WTC11 (cell line): ENCODE data around the gene GTF3C1. TPM values are rescaled to one million over a fixed set of nuclear protein-coding genes. Genes with fewer than 3 reads are reported as not detected.

ENCODE experiments used
- ATAC-seq: fragments of 200-7000 bp; cut with Tn5 transposase; 2 replicates; pipeline ENCODE4 v1.10.0; 2021; ENCODE audit warnings: mild to moderate bottlenecking, moderate library complexity
- CTCF ChIA-PET: fragments of 300-600 bp; sonication (Branson Sonifier 250); formaldehyde crosslinking; loops from one replicate; lab custom pipeline; 2021; ENCODE audit warnings: antibody characterized with exemption; lab: Charles Lee
- POLR2A ChIA-PET: fragments of 350-600 bp; sonication (Branson Sonifier 250); formaldehyde crosslinking; loops from one replicate; lab custom pipeline; 2021; ENCODE audit warnings: antibody characterized with exemption; lab: Charles Lee
- DNase-seq: peaks from one replicate; pipeline ENCODE4 v3.0.0; 2021; ENCODE audit warnings: low spot score
- H3K27ac Mint-ChIP-seq: 2 replicates; pipeline ENCODE4 v1.8.0; 2021; ENCODE audit warnings: mixed read lengths
- H3K27me3 Mint-ChIP-seq: 2 replicates; pipeline ENCODE4 v1.8.0; 2021; ENCODE audit warnings: low read depth, mild to moderate bottlenecking, moderate library complexity, mixed read lengths
- H3K36me3 Mint-ChIP-seq: 2 replicates; pipeline ENCODE4 v1.8.0; 2021; ENCODE audit warnings: mixed read lengths
- H3K4me1 Mint-ChIP-seq: 2 replicates; pipeline ENCODE4 v1.8.0; 2022; ENCODE audit warnings: mixed read lengths
- H3K4me3 Mint-ChIP-seq: 2 replicates; pipeline ENCODE4 v1.8.0; 2021; ENCODE audit warnings: mild to moderate bottlenecking, moderate library complexity, mixed read lengths
- H3K9me3 Mint-ChIP-seq: 2 replicates; pipeline ENCODE4 v1.8.0; 2021; ENCODE audit warnings: mixed read lengths
- CREM ChIP-seq: sonication (generic); formaldehyde crosslinking; IDR thresholded peaks from 2 replicates; pipeline ENCODE4 v1.8.1; 2022; ENCODE audit warnings: mild to moderate bottlenecking, missing genetic modification reagents, moderate library complexity
- ETV6 ChIP-seq: sonication (generic); formaldehyde crosslinking; IDR thresholded peaks from 2 replicates; pipeline ENCODE4 v1.8.1; 2022; ENCODE audit warnings: mild to moderate bottlenecking, missing genetic modification reagents
- FOXP1 ChIP-seq: sonication (generic); formaldehyde crosslinking; IDR thresholded peaks from 2 replicates; pipeline ENCODE4 v1.8.0; 2022; ENCODE audit warnings: missing genetic modification reagents, mild to moderate bottlenecking, moderate library complexity, borderline replicate concordance
- GABPB1 ChIP-seq: sonication (generic); formaldehyde crosslinking; IDR thresholded peaks from 2 replicates; pipeline ENCODE4 v1.8.1; 2023; ENCODE audit warnings: mild to moderate bottlenecking, missing genetic modification reagents
- HMGXB4 ChIP-seq: sonication (generic); formaldehyde crosslinking; IDR thresholded peaks from 2 replicates; pipeline ENCODE4 v1.8.1; 2023; ENCODE audit warnings: mild to moderate bottlenecking, moderate library complexity, missing genetic modification reagents
- IRF2 ChIP-seq: sonication (generic); formaldehyde crosslinking; IDR thresholded peaks from 2 replicates; pipeline ENCODE4 v1.8.0; 2022; ENCODE audit warnings: low read depth, missing genetic modification reagents, borderline replicate concordance
- JAZF1 ChIP-seq: fragments of 250-450 bp; sonication (Bioruptor Pico); IDR thresholded peaks from 2 replicates; pipeline ENCODE4 v1.9.0; 2021; ENCODE audit warnings: moderate library complexity, mild to moderate bottlenecking, inconsistent platforms
- NFE2L1 ChIP-seq: sonication (generic); formaldehyde crosslinking; IDR thresholded peaks from 2 replicates; pipeline ENCODE4 v1.8.1; 2023; ENCODE audit warnings: missing genetic modification reagents
- RORB ChIP-seq: fragments of 250-450 bp; sonication (Bioruptor Pico); IDR thresholded peaks from 2 replicates; pipeline ENCODE4 v1.9.0; 2021; ENCODE audit warnings: mild to moderate bottlenecking
- TCF7 ChIP-seq: sonication (generic); formaldehyde crosslinking; IDR thresholded peaks from 2 replicates; pipeline ENCODE4 v1.8.0; 2022; ENCODE audit warnings: mild to moderate bottlenecking, low read depth, missing genetic modification reagents, moderate library complexity
- ZNF121 ChIP-seq: sonication (generic); formaldehyde crosslinking; IDR thresholded peaks from 2 replicates; pipeline ENCODE4 v1.8.0; 2023; ENCODE audit warnings: missing genetic modification reagents
- ZNF138 ChIP-seq: sonication (generic); formaldehyde crosslinking; conservative IDR thresholded peaks from 2 replicates; pipeline ENCODE4 v1.8.1; 2022; ENCODE audit warnings: mild to moderate bottlenecking, moderate library complexity, missing genetic modification reagents
- ZNF232 ChIP-seq: sonication (generic); formaldehyde crosslinking; IDR thresholded peaks from 2 replicates; pipeline ENCODE4 v1.8.0; 2022; ENCODE audit warnings: mild to moderate bottlenecking, missing genetic modification reagents
- ZNF396 ChIP-seq: fragments of 250-450 bp; sonication (Bioruptor Pico); IDR thresholded peaks from 2 replicates; pipeline ENCODE4 v1.8.0; 2021; ENCODE audit warnings: mild to moderate bottlenecking, moderate library complexity, borderline replicate concordance
- ZNF671 ChIP-seq: fragments of 250-450 bp; sonication (Bioruptor Pico); IDR thresholded peaks from 2 replicates; pipeline ENCODE4 v1.8.0; 2021; ENCODE audit warnings: mild to moderate bottlenecking
- total RNA-seq: library from RNA; stranded (reverse); gene quantifications from 3 replicates; pipeline ENCODE4 v1.2.3, GENCODE V29; 2021
- TF ChIP-seq, protein P1 (sequence below): sonication (generic); formaldehyde crosslinking; IDR thresholded peaks from 2 replicates; pipeline ENCODE4 v1.8.1; 2023; ENCODE audit warnings: mild to moderate bottlenecking, missing genetic modification reagents, borderline replicate concordance
- TF ChIP-seq, protein P2 (sequence below): sonication (generic); formaldehyde crosslinking; IDR thresholded peaks from 2 replicates; pipeline ENCODE4 v1.8.0; 2023; ENCODE audit warnings: missing genetic modification reagents
- TF ChIP-seq, protein P3 (sequence below): sonication (generic); formaldehyde crosslinking; IDR thresholded peaks from 2 replicates; pipeline ENCODE4 v1.8.1; 2023; ENCODE audit warnings: mild to moderate bottlenecking, missing genetic modification reagents, moderate library complexity
- TF ChIP-seq, protein P4 (sequence below): sonication (generic); formaldehyde crosslinking; IDR thresholded peaks from 2 replicates; pipeline ENCODE4 v1.8.0; 2022; ENCODE audit warnings: mild to moderate bottlenecking, missing genetic modification reagents
- TF ChIP-seq, protein P5 (sequence below): sonication (generic); formaldehyde crosslinking; IDR thresholded peaks from 2 replicates; pipeline ENCODE4 v1.8.0; 2022; ENCODE audit warnings: mild to moderate bottlenecking, missing genetic modification reagents

GTF3C1 gene
- total RNA-seq, 1 experiment from 2014 or later, result 146 TPM

DNA sequence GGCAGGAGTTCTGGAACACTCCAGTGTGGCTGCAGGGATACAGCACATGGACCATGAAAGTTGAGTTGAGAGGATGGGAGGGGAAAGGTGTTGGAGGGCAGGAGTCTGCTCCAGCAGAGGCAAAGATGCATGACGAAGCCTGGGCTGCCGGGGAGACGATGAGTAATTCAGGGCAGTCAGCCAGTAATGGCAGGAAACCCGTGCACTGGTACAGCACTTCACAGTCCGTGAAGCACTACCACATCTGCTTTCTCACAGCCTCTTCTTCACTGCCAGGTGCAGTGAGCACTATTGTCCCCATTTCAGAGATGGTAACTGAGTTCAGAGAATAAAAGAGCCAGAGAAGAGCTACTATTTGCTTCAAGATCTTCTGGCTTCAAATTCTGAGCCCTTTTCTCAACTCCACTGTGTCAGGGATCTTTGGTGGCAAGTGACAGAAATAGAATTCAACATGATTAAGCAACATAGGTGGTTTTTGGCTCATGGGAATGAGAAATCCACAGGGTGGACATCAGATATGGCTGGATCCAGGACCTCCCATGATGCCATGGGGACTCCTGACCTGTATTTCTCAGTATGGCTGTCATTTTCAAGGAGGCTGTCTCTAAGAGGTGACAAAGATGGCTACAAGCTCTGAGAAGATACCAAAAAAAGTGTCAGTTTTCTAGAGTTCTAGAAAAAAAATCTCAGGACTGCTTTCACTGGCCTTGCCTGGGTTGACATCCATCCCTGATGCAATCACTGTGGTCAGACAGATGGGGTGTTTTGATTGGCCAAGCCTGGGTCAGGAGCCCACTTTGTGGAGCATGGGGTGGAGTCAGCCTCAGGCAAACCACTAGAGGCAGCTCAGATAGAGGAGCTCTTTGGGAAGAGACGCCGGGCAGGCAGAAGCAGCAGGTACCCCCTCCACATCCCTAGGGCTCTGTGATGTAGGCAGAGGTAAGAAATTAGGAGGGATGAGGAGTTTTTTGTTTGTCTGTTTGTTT, 123.0 kb downstream of the GTF3C1 start:
- Mint-ChIP-seq H3K4me1 (no peaks in the 10 kb centered on the region), H3K4me3 (no peak overlapping the region), H3K9me3 (peaks cover 30% of the 10 kb centered on the region), H3K27ac (no peak overlapping the region), H3K36me3 (peaks cover 12% of the 10 kb centered on the region)
- ATAC-seq (peak; percentile 85), DNase-seq (no peak)
- ChIA-PET POLR2A (no interaction called here), CTCF (interaction anchor here (0.6 to 2.0 kb wide), 4 partner anchors 36 to 247 kb away, joined by 3 to 10 read pairs (median 4); partner anchors contain the start of gene KDM8)
- TF ChIP-seq TCF7, result no peak
- no peak for TF ChIP-seq ZNF396 (CRISPR knock-in tag)
- TF ChIP-seq FOXP1 (CRISPR knock-in tag), result no peak
- no peak for TF ChIP-seq HMGXB4 (CRISPR knock-in tag)
- peak; percentile 92 for TF ChIP-seq GABPB1
- TF ChIP-seq, protein P1, sequence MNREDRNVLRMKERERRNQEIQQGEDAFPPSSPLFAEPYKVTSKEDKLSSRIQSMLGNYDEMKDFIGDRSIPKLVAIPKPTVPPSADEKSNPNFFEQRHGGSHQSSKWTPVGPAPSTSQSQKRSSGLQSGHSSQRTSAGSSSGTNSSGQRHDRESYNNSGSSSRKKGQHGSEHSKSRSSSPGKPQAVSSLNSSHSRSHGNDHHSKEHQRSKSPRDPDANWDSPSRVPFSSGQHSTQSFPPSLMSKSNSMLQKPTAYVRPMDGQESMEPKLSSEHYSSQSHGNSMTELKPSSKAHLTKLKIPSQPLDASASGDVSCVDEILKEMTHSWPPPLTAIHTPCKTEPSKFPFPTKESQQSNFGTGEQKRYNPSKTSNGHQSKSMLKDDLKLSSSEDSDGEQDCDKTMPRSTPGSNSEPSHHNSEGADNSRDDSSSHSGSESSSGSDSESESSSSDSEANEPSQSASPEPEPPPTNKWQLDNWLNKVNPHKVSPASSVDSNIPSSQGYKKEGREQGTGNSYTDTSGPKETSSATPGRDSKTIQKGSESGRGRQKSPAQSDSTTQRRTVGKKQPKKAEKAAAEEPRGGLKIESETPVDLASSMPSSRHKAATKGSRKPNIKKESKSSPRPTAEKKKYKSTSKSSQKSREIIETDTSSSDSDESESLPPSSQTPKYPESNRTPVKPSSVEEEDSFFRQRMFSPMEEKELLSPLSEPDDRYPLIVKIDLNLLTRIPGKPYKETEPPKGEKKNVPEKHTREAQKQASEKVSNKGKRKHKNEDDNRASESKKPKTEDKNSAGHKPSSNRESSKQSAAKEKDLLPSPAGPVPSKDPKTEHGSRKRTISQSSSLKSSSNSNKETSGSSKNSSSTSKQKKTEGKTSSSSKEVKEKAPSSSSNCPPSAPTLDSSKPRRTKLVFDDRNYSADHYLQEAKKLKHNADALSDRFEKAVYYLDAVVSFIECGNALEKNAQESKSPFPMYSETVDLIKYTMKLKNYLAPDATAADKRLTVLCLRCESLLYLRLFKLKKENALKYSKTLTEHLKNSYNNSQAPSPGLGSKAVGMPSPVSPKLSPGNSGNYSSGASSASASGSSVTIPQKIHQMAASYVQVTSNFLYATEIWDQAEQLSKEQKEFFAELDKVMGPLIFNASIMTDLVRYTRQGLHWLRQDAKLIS (CRISPR knock-in tag), result no peak
- no peak for TF ChIP-seq ZNF121 (CRISPR knock-in tag)
- TF ChIP-seq, all 79 proteins: peak for 1
- H3K27me3 Mint-ChIP-seq, result peaks cover 3% of the 10 kb centered on the region; the same call in 1 of the 2 replicates

- TF ChIP-seq CREM (CRISPR knock-in tag), result no peak
- TF ChIP-seq, protein P2, sequence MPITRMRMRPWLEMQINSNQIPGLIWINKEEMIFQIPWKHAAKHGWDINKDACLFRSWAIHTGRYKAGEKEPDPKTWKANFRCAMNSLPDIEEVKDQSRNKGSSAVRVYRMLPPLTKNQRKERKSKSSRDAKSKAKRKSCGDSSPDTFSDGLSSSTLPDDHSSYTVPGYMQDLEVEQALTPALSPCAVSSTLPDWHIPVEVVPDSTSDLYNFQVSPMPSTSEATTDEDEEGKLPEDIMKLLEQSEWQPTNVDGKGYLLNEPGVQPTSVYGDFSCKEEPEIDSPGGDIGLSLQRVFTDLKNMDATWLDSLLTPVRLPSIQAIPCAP, result no peak
- no peak for TF ChIP-seq IRF2
- TF ChIP-seq GABPB1, result no peak
- no peak for TF ChIP-seq ZNF138 (CRISPR knock-in tag)
- no peak for TF ChIP-seq JAZF1 (CRISPR knock-in tag)
- ATAC-seq, result no peak
- peaks cover 14% of the 10 kb centered on the region for H3K36me3 Mint-ChIP-seq
- H3K27me3 Mint-ChIP-seq, result peaks cover 3% of the 10 kb centered on the region; the same call in 1 of the 2 replicates
- DNase-seq, result no peak
- ChIA-PET CTCF (no interaction called here), POLR2A (no interaction called here)
- peaks cover 38% of the 10 kb centered on the region for H3K9me3 Mint-ChIP-seq
- H3K27ac Mint-ChIP-seq, result no peak overlapping the region
- no peaks in the 10 kb centered on the region for H3K4me1 Mint-ChIP-seq
- no peak overlapping the region for H3K4me3 Mint-ChIP-seq
Measured at GRCh38 chr16:27425961-27426360, 123.8 kb downstream of the GTF3C1 start.

GRCh38 chr16:27424772-27425498, 124.8 kb downstream of the GTF3C1 start:
- no peak overlapping the region for H3K27ac Mint-ChIP-seq
- ATAC-seq, result no peak
- POLR2A ChIA-PET, result no interaction called here
- no peak for DNase-seq
- H3K27me3 Mint-ChIP-seq, result peaks cover 3% of the 10 kb centered on the region; the same call in 1 of the 2 replicates
- no peak overlapping the region for H3K4me3 Mint-ChIP-seq
- CTCF ChIA-PET, result no interaction called here
- peaks cover 17% of the 10 kb centered on the region for H3K36me3 Mint-ChIP-seq
- no peaks in the 10 kb centered on the region for H3K4me1 Mint-ChIP-seq
- peaks cover 48% of the 10 kb centered on the region for H3K9me3 Mint-ChIP-seq
- TF ChIP-seq, protein P3, sequence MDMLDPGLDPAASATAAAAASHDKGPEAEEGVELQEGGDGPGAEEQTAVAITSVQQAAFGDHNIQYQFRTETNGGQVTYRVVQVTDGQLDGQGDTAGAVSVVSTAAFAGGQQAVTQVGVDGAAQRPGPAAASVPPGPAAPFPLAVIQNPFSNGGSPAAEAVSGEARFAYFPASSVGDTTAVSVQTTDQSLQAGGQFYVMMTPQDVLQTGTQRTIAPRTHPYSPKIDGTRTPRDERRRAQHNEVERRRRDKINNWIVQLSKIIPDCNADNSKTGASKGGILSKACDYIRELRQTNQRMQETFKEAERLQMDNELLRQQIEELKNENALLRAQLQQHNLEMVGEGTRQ (CRISPR knock-in tag), result no peak
- TF ChIP-seq ZNF232 (CRISPR knock-in tag), result no peak
- TF ChIP-seq ETV6, result no peak
- TF ChIP-seq, protein P4, sequence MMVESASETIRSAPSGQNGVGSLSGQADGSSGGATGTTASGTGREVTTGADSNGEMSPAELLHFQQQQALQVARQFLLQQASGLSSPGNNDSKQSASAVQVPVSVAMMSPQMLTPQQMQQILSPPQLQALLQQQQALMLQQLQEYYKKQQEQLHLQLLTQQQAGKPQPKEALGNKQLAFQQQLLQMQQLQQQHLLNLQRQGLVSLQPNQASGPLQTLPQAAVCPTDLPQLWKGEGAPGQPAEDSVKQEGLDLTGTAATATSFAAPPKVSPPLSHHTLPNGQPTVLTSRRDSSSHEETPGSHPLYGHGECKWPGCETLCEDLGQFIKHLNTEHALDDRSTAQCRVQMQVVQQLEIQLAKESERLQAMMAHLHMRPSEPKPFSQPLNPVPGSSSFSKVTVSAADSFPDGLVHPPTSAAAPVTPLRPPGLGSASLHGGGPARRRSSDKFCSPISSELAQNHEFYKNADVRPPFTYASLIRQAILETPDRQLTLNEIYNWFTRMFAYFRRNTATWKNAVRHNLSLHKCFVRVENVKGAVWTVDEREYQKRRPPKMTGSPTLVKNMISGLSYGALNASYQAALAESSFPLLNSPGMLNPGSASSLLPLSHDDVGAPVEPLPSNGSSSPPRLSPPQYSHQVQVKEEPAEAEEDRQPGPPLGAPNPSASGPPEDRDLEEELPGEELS (CRISPR knock-in tag), result no peak
- no peak for TF ChIP-seq NFE2L1 (CRISPR knock-in tag)
- no peak for TF ChIP-seq ZNF671 (CRISPR knock-in tag)
- no peak for TF ChIP-seq RORB (CRISPR knock-in tag)
- TF ChIP-seq CREM (CRISPR knock-in tag), result no peak
- TF ChIP-seq, protein P5, sequence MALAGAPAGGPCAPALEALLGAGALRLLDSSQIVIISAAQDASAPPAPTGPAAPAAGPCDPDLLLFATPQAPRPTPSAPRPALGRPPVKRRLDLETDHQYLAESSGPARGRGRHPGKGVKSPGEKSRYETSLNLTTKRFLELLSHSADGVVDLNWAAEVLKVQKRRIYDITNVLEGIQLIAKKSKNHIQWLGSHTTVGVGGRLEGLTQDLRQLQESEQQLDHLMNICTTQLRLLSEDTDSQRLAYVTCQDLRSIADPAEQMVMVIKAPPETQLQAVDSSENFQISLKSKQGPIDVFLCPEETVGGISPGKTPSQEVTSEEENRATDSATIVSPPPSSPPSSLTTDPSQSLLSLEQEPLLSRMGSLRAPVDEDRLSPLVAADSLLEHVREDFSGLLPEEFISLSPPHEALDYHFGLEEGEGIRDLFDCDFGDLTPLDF (CRISPR knock-in tag), result no peak
- TF ChIP-seq ZNF396 (CRISPR knock-in tag), result no peak
